ENCODE measurements around the gene ARHGEF12.

The ARHGEF12 gene

GRCh38 chr11:120392793-120393192, 56.6 kb downstream of the ARHGEF12 start:
- TF ChIP-seq CTCF (conservative IDR thresholded peaks at IDR 0.05; ENCODE audit: control insufficient read depth, insufficient read depth, low read depth, low read length), result no peak
- DNase-seq (ENCODE audit: low read depth), result no peak
- no peak overlapping the region for H3K4me3 ChIP-seq (ENCODE audit: control insufficient read depth, low read depth, low read length)

- no peak for DNase-seq (ENCODE audit: low read depth)
- TF ChIP-seq CTCF (conservative IDR thresholded peaks at IDR 0.05; ENCODE audit: control insufficient read depth, insufficient read depth, low read depth, low read length), result no peak
- no peak overlapping the region for H3K4me3 ChIP-seq (ENCODE audit: control insufficient read depth, low read depth, low read length)
These were observed 57.9 kb downstream of the ARHGEF12 start for GRCh38 chr11:120394119-120394518.

GRCh38 chr11:120395778-120396177, 59.6 kb downstream of the ARHGEF12 start:
- DNase-seq (ENCODE audit: low read depth), result no peak
- TF ChIP-seq CTCF (conservative IDR thresholded peaks at IDR 0.05; ENCODE audit: control insufficient read depth, insufficient read depth, low read depth, low read length), result no peak
- no peak overlapping the region for H3K4me3 ChIP-seq (ENCODE audit: control insufficient read depth, low read depth, low read length)

GRCh38 chr11:120398132-120398531, 61.9 kb downstream of the ARHGEF12 start:
- peak; percentile 33 for DNase-seq (ENCODE audit: low read depth)

GRCh38 chr11:120399307-120399706, 63.1 kb downstream of the ARHGEF12 start:
- peak; percentile 65 for DNase-seq (ENCODE audit: low read depth)
- TF ChIP-seq CTCF (conservative IDR thresholded peaks at IDR 0.05; ENCODE audit: control insufficient read depth, insufficient read depth, low read depth, low read length), result no peak

More at GRCh38 chr11:120398132-120398531, 61.9 kb downstream of the ARHGEF12 start:
- no peak for TF ChIP-seq CTCF (conservative IDR thresholded peaks at IDR 0.05; ENCODE audit: control insufficient read depth, insufficient read depth, low read depth, low read length)
- no peak overlapping the region for H3K4me3 ChIP-seq (ENCODE audit: control insufficient read depth, low read depth, low read length)

GRCh38 chr11:120400564-120401364, 64.6 kb downstream of the ARHGEF12 start:
- no peak for TF ChIP-seq CTCF (conservative IDR thresholded peaks at IDR 0.05; ENCODE audit: control insufficient read depth, insufficient read depth, low read depth, low read length)
- peak; percentile 99 for DNase-seq (ENCODE audit: low read depth)

More at GRCh38 chr11:120399307-120399706, 63.1 kb downstream of the ARHGEF12 start:
- H3K4me3 ChIP-seq (ENCODE audit: control insufficient read depth, low read depth, low read length), result no peak overlapping the region

More at GRCh38 chr11:120400564-120401364, 64.6 kb downstream of the ARHGEF12 start:
- H3K4me3 ChIP-seq (ENCODE audit: control insufficient read depth, low read depth, low read length), result peak overlapping the region; percentile 47

All from fibroblast of mammary gland (primary cell).